ENCODE measurements around the gene MAML2.

GRCh38 chr11:96326959-96327358 lies 16.0 kb downstream of the MAML2 start:
- TF ChIP-seq RXRA (IDR thresholded peaks at IDR 0.05; ENCODE audit: borderline replicate concordance, low read depth) (no peak), MXI1 (IDR thresholded peaks at IDR 0.05; ENCODE audit: low read depth, low read length) (no peak), CTCF (IDR thresholded peaks at IDR 0.05) (no peak), ELF1 (IDR thresholded peaks at IDR 0.05) (no peak), POLR2AphosphoS5 (IDR thresholded peaks at IDR 0.05; ENCODE audit: low read depth, low read length) (no peak), PBX3 (IDR thresholded peaks at IDR 0.05) (no peak), FOXM1 (IDR thresholded peaks at IDR 0.05; ENCODE audit: low read depth) (no peak), YY1 (IDR thresholded peaks at IDR 0.05; ENCODE audit: low read depth) (no peak)

All from SK-N-SH (cell line).